ENCODE results near the gene GPR4.

- TF ChIP-seq CTCF (IDR thresholded peaks at IDR 0.05), result no peak
- no peak for TF ChIP-seq POLR2A (IDR thresholded peaks at IDR 0.05)
Measured at GRCh38 chr19:45621389-45621788, 19.4 kb upstream of the GPR4 start.

All from Peyer's patch (tissue), 4 donors.